Fibroblast of skin of back (primary cell): Measurements from ENCODE around the gene NSG2.
"Not testable (repeated sequence)": the region's sequence is repeated elsewhere in the genome, so short reads cannot be mapped to it uniquely, and the experiment has no call there.

Experiments
- DNase-seq: peaks from one replicate; pipeline ENCODE4 v3.0.0-alpha.2; 2013

The NSG2 gene

DNA sequence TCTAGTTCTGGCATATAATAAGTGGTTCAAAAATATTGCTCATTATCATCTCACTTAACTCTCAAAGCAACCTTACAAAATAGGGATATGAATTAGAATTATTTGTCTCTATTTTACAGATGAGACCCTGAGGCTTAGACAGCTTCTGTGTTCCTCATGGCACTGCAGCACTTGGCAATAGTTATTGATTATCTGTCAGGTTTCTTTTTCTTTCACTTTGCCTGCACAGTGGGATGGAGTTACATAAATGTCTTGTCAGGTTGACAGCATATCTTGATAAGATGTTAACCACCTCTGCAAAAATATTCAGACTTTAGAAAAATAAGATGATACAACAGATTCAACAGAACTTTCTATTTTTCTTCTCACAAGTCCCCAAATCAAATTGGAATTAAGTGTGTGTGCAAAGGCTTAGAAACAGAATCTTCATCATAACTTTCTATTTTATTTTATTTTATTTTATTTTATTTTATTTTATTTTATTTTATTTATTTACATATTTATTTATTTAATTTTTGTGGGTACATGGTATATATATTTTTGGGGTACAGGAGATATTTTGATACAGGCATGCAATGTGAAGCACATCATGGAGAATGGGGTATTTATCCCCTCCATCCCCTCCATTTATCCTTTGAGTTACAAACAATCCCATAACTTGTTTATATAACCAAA is 17.7 kb downstream of the NSG2 start:
- DNase-seq, result no peak

DNA sequence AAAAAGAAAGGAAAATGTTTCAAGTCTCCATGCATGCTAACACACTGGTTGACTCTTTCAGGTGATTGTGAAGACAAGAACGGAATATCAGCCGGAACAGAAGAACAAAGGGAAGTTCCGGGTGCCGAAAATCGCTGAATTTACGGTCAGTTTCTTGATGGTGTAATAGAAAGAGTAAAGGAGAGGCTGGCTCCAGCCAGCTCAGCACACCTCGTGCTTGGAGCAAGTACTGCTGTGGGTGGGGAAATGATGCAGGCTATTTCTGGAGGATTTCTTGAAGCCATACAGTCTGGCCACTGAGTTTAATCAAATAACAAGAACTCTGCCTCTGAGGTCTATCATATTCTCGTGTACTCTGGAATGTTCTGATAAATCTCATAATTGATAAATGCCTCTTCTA is 18.7 kb downstream of the NSG2 start:
- no peak for DNase-seq

DNA sequence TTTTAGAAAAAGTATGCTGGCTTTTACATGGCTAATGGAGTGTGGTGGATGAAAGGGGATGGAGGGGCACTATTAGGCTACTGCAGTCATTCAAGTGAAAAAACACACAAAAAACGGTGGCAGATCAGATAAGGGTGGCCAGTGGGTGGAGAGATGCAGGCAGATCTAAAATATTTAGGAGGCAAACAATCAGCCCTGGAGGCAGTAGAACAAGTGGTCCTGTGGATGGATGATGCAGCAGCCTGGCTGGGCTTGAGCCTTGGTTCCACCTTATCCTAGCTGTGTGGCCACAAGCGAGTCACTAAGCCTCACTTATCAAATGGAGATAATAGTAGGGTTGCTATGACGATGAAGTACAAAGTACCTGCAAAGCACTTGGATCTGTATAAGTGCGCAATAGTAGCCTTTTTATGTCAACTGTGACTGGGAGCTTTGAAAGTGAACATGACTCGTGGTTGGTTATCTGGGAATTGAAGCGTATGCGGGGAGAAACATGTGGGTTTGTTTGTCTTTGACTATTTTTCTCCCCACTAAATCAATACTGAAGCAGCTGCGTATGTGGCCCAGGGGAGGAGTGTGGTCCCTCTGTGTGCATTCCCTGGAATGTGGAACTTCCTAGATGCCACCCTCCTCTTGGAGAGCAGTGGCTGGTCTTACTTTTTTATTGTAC is 20.2 kb downstream of the NSG2 start:
- DNase-seq, result peak; percentile 8

DNA sequence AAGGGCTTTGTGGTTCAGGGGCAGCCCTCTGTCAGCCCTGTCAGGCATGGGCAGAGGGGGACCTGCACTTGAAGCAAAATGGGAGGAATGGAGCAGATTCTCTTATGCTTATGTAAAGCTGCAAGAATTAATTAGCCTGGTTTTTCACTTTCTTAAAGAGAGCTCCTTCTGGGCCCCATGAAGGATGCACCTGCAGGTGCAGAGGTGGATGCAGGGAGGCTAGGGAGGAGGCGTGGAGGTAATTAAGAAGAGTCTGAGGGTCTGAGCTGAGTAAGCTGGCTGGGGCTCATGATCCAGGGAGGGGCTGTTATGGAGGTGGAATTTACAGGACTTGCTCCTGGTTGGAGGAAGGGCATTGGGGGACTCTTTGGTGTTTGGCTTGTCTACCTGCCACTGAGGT is 22.0 kb downstream of the NSG2 start:
- no peak for DNase-seq

DNA sequence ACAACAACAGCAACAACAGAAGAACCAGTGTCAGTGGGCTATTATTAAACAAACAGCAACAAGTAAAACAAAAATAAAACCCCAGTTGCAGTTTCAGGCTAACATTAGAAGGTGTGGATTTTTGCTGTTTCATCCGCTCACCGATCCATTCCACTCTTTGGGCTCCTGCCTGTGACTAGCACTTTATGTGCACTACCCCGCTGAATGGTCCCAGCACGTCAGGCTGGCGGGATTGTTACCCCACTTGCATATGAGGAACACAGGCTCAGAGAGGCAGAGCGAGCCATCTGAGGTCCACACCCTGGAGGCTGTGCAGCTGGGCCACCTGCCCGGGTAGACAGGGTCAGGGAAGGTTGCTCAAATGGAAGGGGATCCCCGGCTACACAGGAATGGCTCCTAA is 26.0 kb downstream of the NSG2 start:
- DNase-seq, result no peak

GRCh38 chr5:174073122-174073660 is 27.7 kb downstream of the NSG2 start:
- DNase-seq, result no peak

GRCh38 chr5:174074369-174074768 is 28.9 kb downstream of the NSG2 start:
- no peak for DNase-seq

- DNase-seq, result no peak
These were observed 32.9 kb downstream of the NSG2 start for GRCh38 chr5:174078416-174078815.

- DNase-seq, result no peak
These were observed 36.8 kb downstream of the NSG2 start for GRCh38 chr5:174082286-174082685.

DNA sequence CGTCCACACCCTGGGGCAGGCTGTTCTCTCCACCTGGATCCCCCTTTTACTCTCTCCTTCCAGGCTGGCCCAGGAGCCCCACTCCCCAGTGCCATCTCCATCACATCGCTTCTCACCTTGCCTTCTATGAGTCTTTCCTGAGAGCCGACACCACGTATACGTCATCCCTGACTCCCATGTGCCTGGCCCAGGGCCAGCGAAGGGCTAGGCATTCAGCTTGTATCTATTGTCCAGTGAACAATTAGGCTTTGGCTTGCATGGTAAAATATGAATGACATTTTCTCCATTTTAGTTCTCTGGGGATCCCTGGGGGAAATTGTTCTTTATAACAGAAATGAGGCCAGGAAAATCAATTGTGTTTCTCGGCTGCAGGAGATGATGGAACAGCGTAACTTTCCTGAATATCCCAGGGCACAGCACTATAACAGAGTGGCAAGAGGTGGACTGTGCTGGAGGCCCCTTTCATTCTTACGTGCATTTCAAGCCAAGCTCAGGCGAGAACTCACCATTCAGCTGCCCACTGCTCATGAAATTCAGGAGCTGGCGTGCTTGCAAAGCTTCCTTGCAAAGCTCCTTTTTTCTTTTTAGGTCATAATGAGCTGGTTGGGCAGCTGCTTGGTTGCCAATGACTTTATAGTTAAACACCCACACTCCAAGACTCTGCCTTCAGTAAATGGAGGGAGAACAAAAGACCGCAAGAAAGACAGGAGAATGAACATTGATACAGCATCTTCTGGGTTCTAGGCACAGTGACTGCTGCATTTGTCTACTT is 37.7 kb downstream of the NSG2 start:
- no peak for DNase-seq

DNA sequence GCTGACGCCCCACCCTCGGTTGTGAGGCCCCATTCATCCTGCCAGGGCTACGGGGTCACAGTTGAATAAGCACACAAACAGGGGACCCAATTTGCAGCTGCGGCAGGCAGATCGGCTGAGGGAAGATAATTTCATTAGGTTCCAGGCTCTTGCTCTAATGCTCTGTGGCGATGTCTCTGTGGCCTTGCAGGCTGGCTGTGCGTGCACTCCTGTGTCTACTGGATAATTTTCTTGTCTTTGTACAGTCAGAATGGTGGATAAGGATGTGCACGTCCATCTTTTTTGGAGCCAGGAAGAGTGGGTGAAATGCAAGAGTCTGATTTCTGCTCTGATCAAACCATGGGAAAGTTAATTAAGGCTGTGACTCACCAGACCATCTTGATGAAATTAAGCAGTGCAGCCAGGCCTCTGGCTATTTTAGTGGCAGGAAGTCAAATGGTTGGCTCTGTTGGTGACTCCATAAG is 39.2 kb downstream of the NSG2 start:
- no peak for DNase-seq

GRCh38 chr5:174086751-174087150 is 41.2 kb downstream of the NSG2 start:
- peak; percentile 28 for DNase-seq

GRCh38 chr5:174087783-174088182 is 42.3 kb downstream of the NSG2 start:
- DNase-seq, result no peak

- no peak for DNase-seq
These were observed 44.6 kb downstream of the NSG2 start for GRCh38 chr5:174090129-174090528.

DNA sequence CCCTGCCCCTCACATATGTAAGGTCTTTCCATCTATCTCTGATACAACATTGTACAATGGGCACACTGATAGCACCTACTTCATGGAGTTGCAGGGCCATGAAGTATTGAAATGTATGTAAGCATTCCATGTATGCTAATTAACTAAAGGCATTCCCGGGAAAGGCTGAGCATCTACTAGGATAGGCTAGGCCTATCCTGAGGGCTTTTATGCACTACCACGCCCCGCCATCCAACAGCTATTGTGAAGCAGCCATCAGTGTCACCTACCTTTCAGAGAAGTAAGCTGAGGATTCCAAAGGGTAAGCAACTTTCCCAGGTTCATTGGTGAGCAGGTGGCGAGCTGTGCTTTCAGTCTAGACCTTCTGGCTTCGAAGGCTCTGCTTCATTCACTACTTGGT is 47.6 kb downstream of the NSG2 start:
- no peak for DNase-seq

GRCh38 chr5:174094857-174095606 is 49.5 kb downstream of the NSG2 start:
- DNase-seq, result no peak

DNA sequence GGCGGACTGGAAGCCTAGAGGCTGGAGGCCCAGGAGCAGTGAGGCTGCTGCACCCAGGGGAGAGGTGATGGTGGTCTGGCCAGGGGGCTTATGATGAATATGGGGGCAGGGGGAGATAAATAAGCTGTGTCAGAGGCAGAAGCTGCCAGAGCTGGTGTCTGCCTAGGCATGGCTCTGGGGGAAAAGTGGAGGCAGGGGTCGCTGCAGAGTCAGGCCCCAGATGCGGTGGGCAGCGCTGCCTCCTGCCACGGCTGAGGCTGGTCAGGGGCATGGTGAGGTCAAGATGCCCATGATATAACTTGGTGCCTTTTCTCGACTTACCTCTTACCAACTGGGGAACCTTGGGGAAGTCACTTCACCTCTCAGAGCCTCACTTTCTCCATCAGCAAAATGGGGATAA is 51.1 kb downstream of the NSG2 start:
- no peak for DNase-seq

- DNase-seq, result peak; percentile 17
These were observed 52.1 kb downstream of the NSG2 start for GRCh38 chr5:174097486-174098185.

DNA sequence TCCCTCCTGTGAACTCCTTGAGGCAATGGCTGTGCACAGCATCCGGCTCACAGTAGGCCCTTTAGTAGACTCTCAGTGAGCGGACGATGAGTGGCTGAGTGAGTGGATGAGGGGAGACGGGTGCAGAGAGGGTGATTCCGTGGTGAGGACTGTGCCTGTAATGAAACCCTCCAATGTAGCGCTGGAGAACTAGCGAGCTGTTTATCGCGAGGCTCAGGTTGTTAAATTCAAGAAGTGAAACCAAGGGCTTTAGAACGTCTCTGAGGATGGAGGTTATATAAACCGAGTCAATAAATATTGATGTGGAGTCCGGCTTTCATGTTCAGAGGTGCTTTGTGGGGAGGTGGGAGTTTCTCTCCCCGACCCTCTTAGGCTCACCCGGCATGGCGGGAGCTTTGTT is 53.2 kb downstream of the NSG2 start:
- DNase-seq, result no peak

DNA sequence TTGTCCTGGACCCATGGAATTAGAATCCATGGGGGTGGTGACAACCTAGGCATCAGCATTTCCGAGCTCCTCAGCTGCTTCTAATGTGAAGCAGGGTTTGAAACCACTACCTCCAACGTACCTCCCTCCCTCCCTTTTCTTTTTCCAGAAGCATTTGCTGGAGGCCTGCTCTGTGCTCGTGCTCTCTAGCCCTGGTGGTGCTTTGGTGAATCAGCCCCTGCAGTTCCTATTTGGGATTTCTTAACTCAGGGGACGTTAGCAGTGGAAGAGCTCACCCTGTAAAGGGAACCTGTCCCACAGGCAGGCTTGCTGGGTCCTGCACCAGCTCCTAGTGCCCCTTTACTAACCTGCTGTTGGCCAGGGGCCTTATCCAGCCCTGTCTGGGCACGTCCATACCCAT is 55.0 kb downstream of the NSG2 start:
- no peak for DNase-seq

- no peak for DNase-seq
These were observed 55.8 kb downstream of the NSG2 start for GRCh38 chr5:174101195-174101730.

GRCh38 chr5:174102574-174102973 is 57.1 kb downstream of the NSG2 start:
- DNase-seq, result not testable (repeated sequence)
